Ovary (tissue), 3 donors: ENCODE measurements around the gene PRPF19.

Experiments
- POLR2A ChIP-seq: fragments of 450-650 bp; IDR thresholded peaks from one replicate; pipeline ENCODE4 v1.6.1; 2017; ENCODE audit warnings: antibody characterized with exemption, mild to moderate bottlenecking, moderate library complexity
- TF ChIP-seq, protein P1 (sequence below), 3 donors: fragments of 450-650 bp in 2 of 3; fragments of 200-600 bp in 1 of 3; IDR thresholded peaks; one replicate each; pipeline versions ENCODE4 v1.5.1 to v1.8.0; 2016 to 2022; ENCODE audit warnings: antibody characterized with exemption in 3 of 3, mild to moderate bottlenecking in 1 of 3
- donor health status: DM: no; HTN: no; CAD: no.

DNA sequence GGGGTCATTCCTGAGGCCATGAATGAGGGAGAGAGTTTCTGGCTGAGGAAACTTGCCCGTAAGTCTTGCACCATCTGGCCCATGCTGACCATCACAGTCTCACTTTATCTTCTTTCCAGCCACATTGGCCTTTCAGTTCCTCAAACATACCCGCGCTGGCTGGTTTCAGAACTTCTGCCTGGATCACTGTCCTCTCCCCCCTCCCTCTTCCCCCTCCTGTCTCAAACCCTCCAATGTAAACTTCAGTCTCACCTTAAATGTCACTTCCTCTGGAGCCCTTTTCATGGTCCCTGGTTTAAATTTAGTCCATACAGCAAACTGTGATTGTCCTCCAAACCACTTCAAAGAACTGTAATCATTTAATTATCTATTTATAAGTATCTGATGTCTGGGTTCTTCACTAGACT lies 3.9 kb upstream of the PRPF19 start:
- TF ChIP-seq, protein P1, sequence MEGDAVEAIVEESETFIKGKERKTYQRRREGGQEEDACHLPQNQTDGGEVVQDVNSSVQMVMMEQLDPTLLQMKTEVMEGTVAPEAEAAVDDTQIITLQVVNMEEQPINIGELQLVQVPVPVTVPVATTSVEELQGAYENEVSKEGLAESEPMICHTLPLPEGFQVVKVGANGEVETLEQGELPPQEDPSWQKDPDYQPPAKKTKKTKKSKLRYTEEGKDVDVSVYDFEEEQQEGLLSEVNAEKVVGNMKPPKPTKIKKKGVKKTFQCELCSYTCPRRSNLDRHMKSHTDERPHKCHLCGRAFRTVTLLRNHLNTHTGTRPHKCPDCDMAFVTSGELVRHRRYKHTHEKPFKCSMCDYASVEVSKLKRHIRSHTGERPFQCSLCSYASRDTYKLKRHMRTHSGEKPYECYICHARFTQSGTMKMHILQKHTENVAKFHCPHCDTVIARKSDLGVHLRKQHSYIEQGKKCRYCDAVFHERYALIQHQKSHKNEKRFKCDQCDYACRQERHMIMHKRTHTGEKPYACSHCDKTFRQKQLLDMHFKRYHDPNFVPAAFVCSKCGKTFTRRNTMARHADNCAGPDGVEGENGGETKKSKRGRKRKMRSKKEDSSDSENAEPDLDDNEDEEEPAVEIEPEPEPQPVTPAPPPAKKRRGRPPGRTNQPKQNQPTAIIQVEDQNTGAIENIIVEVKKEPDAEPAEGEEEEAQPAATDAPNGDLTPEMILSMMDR (IDR thresholded peaks at IDR 0.05): no peak
- no peak for TF ChIP-seq POLR2A
